PC-9 (cell line): ENCODE data around the gene ECE2. TPM values are rescaled to one million over a fixed set of nuclear protein-coding genes. Genes with fewer than 3 reads are reported as not detected.
A peak's percentile ranks its signal among the peaks of the same experiment; 100 is the strongest.

Experiments
- BruUV-seq: library from RNA; stranded (reverse); fragments of 400-500 nt; replicated peaks from 2 replicates; lab custom pipeline; 2021; lab: Mats Ljungman, UMichigan
- CTCF ChIA-PET: fragments of 300-600 bp; sonication (Branson Sonifier 250); formaldehyde crosslinking; loops from one replicate; lab custom pipeline; 2022; ENCODE audit warnings: antibody characterized with exemption; lab: Charles Lee
- POLR2A ChIA-PET: fragments of 300-600 bp; sonication (Branson Sonifier 250); formaldehyde crosslinking; loops from one replicate; lab custom pipeline; 2022; ENCODE audit warnings: antibody characterized with exemption; ENCODE audit not compliant: unreplicated experiment; lab: Charles Lee
- DNase-seq, 2 experiments: peaks; one replicate each; pipeline versions ENCODE4 v3.0.0 to v3.0.0-alpha.2; 2015 to 2022; ENCODE audit warnings: mixed read lengths in 1 of 2
- H2AFZ ChIP-seq: fragments of 200-600 bp; sonication (generic); 2 replicates; pipeline ENCODE4 v1.8.1; 2017; ENCODE audit warnings: antibody characterized with exemption
- H3F3A ChIP-seq: fragments of 200-600 bp; sonication (generic); 2 replicates; pipeline ENCODE4 v1.8.1; 2017; ENCODE audit warnings: antibody characterized with exemption, mild to moderate bottlenecking, low read depth; ENCODE audit not compliant: insufficient read depth
- H3K27ac ChIP-seq: fragments of 200-600 bp; sonication (generic); 2 replicates; pipeline ENCODE4 v1.6.1; 2016; ENCODE audit warnings: mixed run types
- H3K27me3 ChIP-seq: fragments of 200-600 bp; sonication (generic); 2 replicates; pipeline ENCODE4 v1.6.1; 2016; ENCODE audit warnings: low read depth, mixed run types; ENCODE audit not compliant: insufficient read depth
- H3K36me3 ChIP-seq: fragments of 200-600 bp; sonication (generic); 2 replicates; pipeline ENCODE4 v1.6.1; 2016; ENCODE audit warnings: low read depth, mixed run types
- H3K4me1 ChIP-seq: fragments of 200-600 bp; sonication (generic); replicated peaks from 2 replicates; pipeline ENCODE4 v1.6.1; 2016; ENCODE audit warnings: mixed run types; ENCODE audit not compliant: insufficient read depth
- H3K4me2 ChIP-seq: fragments of 200-600 bp; sonication (generic); 2 replicates; pipeline ENCODE4 v1.6.1; 2017; ENCODE audit warnings: mixed run types
- H3K4me3 ChIP-seq: fragments of 200-600 bp; sonication (generic); 2 replicates; pipeline ENCODE4 v1.6.1; 2016; ENCODE audit warnings: mixed run types
- H3K79me2 ChIP-seq: fragments of 200-600 bp; sonication (generic); 2 replicates; pipeline ENCODE4 v1.6.1; 2017; ENCODE audit warnings: low read depth, mixed run types
- H3K9me2 ChIP-seq: fragments of 200-600 bp; sonication (generic); 2 replicates; pipeline ENCODE4 v1.8.1; 2017; ENCODE audit warnings: mild to moderate bottlenecking; ENCODE audit not compliant: insufficient read depth
- H3K9me3 ChIP-seq: fragments of 200-600 bp; sonication (generic); 2 replicates; pipeline ENCODE4 v1.8.1; 2016; ENCODE audit warnings: low read depth; ENCODE audit not compliant: insufficient read depth
- H4K20me1 ChIP-seq: fragments of 200-600 bp; sonication (generic); 2 replicates; pipeline ENCODE4 v1.8.1; 2017; ENCODE audit not compliant: insufficient read depth
- EZH2 ChIP-seq: fragments of 200-600 bp; sonication (generic); IDR thresholded peaks from 2 replicates; pipeline ENCODE4 v1.8.0; 2017; ENCODE audit warnings: antibody characterized with exemption, low read depth
- intact Hi-C: fragments of 100-400 bp; cut with micrococcal nuclease; formaldehyde crosslinking; loops from one replicate; pipeline ENCODE4 v1.10.0; 2022; ENCODE audit not compliant: unreplicated experiment
- total RNA-seq: library from RNA; stranded (reverse); gene quantifications from 2 replicates; pipeline ENCODE4 v1.2.3, GENCODE V29; 2021
- TF ChIP-seq, protein P1 (sequence below): fragments of 200-600 bp; sonication (generic); conservative IDR thresholded peaks from 2 replicates; pipeline ENCODE4 v1.6.1; 2017; ENCODE audit warnings: mixed run types, antibody characterized with exemption, mild to moderate bottlenecking, moderate library complexity

ECE2 gene
- total RNA-seq, 1 experiment from 2014 or later = not detected

DNA sequence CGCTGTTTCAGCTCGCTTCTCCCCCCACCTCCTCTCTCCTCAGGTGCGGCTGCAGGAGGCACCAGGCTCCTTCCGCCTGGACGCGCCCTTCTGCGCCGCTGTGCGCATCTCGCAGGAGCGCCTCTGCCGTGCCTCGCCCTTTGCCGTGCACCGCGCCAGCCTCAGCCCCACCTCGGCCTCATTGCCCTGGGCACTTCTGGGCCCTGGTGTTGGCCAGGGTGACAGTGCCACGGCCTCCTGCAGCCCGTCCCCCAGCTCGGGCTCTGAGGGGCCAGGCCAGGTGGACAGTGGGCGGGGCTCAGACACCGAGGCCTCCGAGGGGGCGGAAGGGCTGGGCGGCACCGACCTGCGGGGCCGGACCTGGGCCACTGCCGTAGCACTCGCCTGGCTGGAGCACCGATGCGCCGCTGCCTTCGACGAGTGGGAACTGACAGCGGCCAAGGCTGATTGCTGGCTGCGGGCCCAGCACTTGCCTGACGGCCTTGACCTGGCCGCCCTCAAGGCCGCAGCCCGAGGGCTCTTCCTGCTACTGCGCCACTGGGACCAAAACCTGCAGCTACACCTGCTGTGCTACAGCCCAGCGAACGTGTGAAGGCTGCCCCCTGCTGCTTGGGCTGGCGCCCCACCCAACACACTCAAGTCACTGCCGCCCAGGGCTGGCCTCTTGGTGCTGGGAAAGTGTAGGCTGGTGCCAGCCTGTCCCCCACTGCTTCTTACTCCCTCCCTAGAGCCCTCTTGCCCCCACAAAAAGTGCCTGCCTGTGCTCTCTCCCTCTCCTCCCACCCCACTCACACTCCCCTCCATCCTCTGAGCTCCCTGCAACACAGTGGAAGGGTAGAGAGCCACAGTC lies 34.1 kb upstream of the ECE2 start:
- BruUV-seq = no TSS peak
- H3K4me1 ChIP-seq = 0 out of 2 replicates have a peak, but pooled peaks cover 7% of the 10 kb centered on the region
- intact Hi-C loops = loop anchor here (1.0 to 5.0 kb wide), 6 partner anchors 55 to 346 kb away; partner anchors contain the start of genes ABCC5 and ABCF3
- H3K9me3 ChIP-seq = no peaks in the 10 kb centered on the region
- TF ChIP-seq, protein P1, sequence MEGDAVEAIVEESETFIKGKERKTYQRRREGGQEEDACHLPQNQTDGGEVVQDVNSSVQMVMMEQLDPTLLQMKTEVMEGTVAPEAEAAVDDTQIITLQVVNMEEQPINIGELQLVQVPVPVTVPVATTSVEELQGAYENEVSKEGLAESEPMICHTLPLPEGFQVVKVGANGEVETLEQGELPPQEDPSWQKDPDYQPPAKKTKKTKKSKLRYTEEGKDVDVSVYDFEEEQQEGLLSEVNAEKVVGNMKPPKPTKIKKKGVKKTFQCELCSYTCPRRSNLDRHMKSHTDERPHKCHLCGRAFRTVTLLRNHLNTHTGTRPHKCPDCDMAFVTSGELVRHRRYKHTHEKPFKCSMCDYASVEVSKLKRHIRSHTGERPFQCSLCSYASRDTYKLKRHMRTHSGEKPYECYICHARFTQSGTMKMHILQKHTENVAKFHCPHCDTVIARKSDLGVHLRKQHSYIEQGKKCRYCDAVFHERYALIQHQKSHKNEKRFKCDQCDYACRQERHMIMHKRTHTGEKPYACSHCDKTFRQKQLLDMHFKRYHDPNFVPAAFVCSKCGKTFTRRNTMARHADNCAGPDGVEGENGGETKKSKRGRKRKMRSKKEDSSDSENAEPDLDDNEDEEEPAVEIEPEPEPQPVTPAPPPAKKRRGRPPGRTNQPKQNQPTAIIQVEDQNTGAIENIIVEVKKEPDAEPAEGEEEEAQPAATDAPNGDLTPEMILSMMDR = peak; percentile 70
- TF ChIP-seq EZH2 = no peak
- CTCF ChIA-PET = interaction anchor here (0.6 to 1.5 kb wide), 8 partner anchors 14 to 989 kb away, joined by 3 to 7 read pairs (median 4); partner anchors contain the start of gene B3GNT5
- H3K27ac ChIP-seq = no peak overlapping the region
- peaks cover 17% of the 10 kb centered on the region for H3K79me2 ChIP-seq
- H2AFZ ChIP-seq = no peak overlapping the region
- H3K4me2 ChIP-seq = peak overlapping the region; percentile 51
- H3F3A ChIP-seq = peaks cover 45% of the 10 kb centered on the region
- no peaks in the 10 kb centered on the region for H3K9me2 ChIP-seq
- POLR2A ChIA-PET = interaction anchor here (0.5 to 1.2 kb wide), 4 partner anchors 56 to 235 kb away, joined by 3 to 5 read pairs (median 4); partner anchors contain the start of gene ABCF3
- H3K4me3 ChIP-seq = no peak overlapping the region; the same call in 1 of the 2 replicates
- DNase-seq = peak; percentile 72 to 94
- peaks cover 23% of the 10 kb centered on the region for H4K20me1 ChIP-seq
- no peaks in the 10 kb centered on the region for H3K27me3 ChIP-seq
- peaks cover 40% of the 10 kb centered on the region for H3K36me3 ChIP-seq

DNA sequence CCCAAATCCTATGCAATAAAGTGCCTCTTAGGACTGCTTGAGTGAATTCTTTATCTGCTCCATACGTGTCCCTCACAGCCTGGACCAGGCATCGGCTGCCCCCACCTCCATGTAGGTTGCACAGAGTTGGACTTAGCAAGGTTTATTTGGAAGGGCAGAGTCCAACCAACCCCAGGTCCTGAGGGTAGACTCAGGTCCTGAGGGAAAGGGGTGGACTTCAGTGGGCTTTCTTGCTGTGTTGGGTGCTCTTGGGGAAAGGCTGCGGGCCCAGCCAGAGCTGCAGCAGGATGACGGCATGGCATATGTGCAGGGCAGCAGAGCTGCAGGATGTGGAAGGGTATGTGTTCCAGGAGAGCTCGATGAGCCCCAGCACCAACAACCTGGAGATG lies 33.5 kb upstream of the ECE2 start:
- no peaks in the 10 kb centered on the region for H3K27me3 ChIP-seq
- H3K4me2 ChIP-seq = peak overlapping the region; percentile 51
- no peak for TF ChIP-seq EZH2
- TF ChIP-seq, protein P1 = no peak
- H3K4me3 ChIP-seq = no peak overlapping the region; the same call in 1 of the 2 replicates
- no peaks in the 10 kb centered on the region for H3K9me3 ChIP-seq
- H3K9me2 ChIP-seq = no peaks in the 10 kb centered on the region
- peaks cover 23% of the 10 kb centered on the region for H4K20me1 ChIP-seq
- H3K79me2 ChIP-seq = peaks cover 23% of the 10 kb centered on the region
- peaks cover 40% of the 10 kb centered on the region for H3K36me3 ChIP-seq
- POLR2A ChIA-PET = interaction anchor here (0.5 to 1.2 kb wide), 2 partner anchors 57 to 108 kb away, joined by 4 to 5 read pairs; partner anchors contain the start of gene ABCF3
- H2AFZ ChIP-seq = no peak overlapping the region
- intact Hi-C loops = loop anchor here (1.0 to 5.0 kb wide), 3 partner anchors 97 to 347 kb away; partner anchors contain the start of gene ABCC5
- CTCF ChIA-PET = interaction anchor here (0.6 to 1.2 kb wide), 4 partner anchors 66 to 989 kb away, joined by 3 to 6 read pairs (median 4); partner anchors contain the start of gene B3GNT5
- H3F3A ChIP-seq = peaks cover 45% of the 10 kb centered on the region
- no peak for DNase-seq
- no peak overlapping the region for H3K27ac ChIP-seq
- BruUV-seq = no TSS peak
- H3K4me1 ChIP-seq = peaks cover 12% of the 10 kb centered on the region
